H9 (cell line): ENCODE results near the gene DIAPH2. TPM values are rescaled to one million over a fixed set of nuclear protein-coding genes. Genes with fewer than 3 reads are reported as not detected.
A peak's percentile ranks its signal among the peaks of the same experiment; 100 is the strongest.

Experiments
- DNase-seq: peaks from one replicate; pipeline ENCODE4 v3.0.0-alpha.2; 2017
- H2AFZ ChIP-seq: one replicate; pipeline ENCODE4 v1.6.1; 2013; ENCODE audit warnings: mild to moderate bottlenecking, low read length, control low read depth, moderate library complexity
- H2AK5ac ChIP-seq: 2 replicates; pipeline ENCODE4 v1.6.1; 2013; ENCODE audit warnings: low read length, control low read depth, mixed read lengths; ENCODE audit not compliant: insufficient read length
- H2BK120ac ChIP-seq: one replicate; pipeline ENCODE4 v1.6.1; 2013; ENCODE audit warnings: low read depth, mild to moderate bottlenecking, low read length, control low read depth, inconsistent platforms; ENCODE audit not compliant: poor library complexity, severe bottlenecking
- H2BK12ac ChIP-seq: 2 replicates; pipeline ENCODE4 v1.6.1; 2013; ENCODE audit warnings: low read length, control low read depth, mixed read lengths, low read depth; ENCODE audit not compliant: insufficient read length
- H2BK15ac ChIP-seq: 2 replicates; pipeline ENCODE4 v1.6.1; 2013; ENCODE audit warnings: low read depth, low read length, control low read depth
- H2BK20ac ChIP-seq: one replicate; pipeline ENCODE4 v1.6.1; 2013; ENCODE audit warnings: low read depth, mild to moderate bottlenecking, low read length, control low read depth, inconsistent platforms; ENCODE audit not compliant: poor library complexity, severe bottlenecking
- H2BK5ac ChIP-seq: 2 replicates; pipeline ENCODE4 v1.6.1; 2013; ENCODE audit warnings: low read length, control low read depth, mixed read lengths; ENCODE audit not compliant: insufficient read length
- H3K14ac ChIP-seq: 2 replicates; pipeline ENCODE4 v1.6.1; 2013; ENCODE audit warnings: low read length, control low read depth; ENCODE audit not compliant: insufficient read depth
- H3K18ac ChIP-seq: 2 replicates; pipeline ENCODE4 v1.6.1; 2013; ENCODE audit warnings: low read depth, mild to moderate bottlenecking, mixed read lengths, low read length, control low read depth; ENCODE audit not compliant: insufficient read length
- H3K23ac ChIP-seq: 2 replicates; pipeline ENCODE4 v1.6.1; 2013; ENCODE audit warnings: low read length, control low read depth, mixed read lengths, low read depth; ENCODE audit not compliant: insufficient read length
- H3K23me2 ChIP-seq: 2 replicates; pipeline ENCODE4 v1.6.1; 2013; ENCODE audit warnings: low read depth, mild to moderate bottlenecking, mixed read lengths, low read length, control low read depth; ENCODE audit not compliant: insufficient read length, poor library complexity, severe bottlenecking
- H3K27ac ChIP-seq: 2 replicates; pipeline ENCODE4 v1.5.1; 2013; ENCODE audit warnings: low read length, control low read depth, mixed read lengths, low read depth; ENCODE audit not compliant: insufficient read length
- H3K27me3 ChIP-seq: 2 replicates; pipeline ENCODE4 v1.6.1; 2013; ENCODE audit warnings: low read length, control low read depth, inconsistent platforms; ENCODE audit not compliant: insufficient read depth
- H3K4ac ChIP-seq: 2 replicates; pipeline ENCODE4 v1.6.1; 2013; ENCODE audit warnings: low read depth, mild to moderate bottlenecking, control low read depth, inconsistent platforms, low read length, moderate library complexity
- H3K4me1 ChIP-seq: 2 replicates; pipeline ENCODE4 v1.6.1; 2013; ENCODE audit warnings: low read length, control low read depth, inconsistent platforms; ENCODE audit not compliant: insufficient read depth
- H3K4me2 ChIP-seq: 2 replicates; pipeline ENCODE4 v1.6.1; 2013; ENCODE audit warnings: low read length, control low read depth, mixed read lengths; ENCODE audit not compliant: insufficient read length, insufficient read depth
- H3K56ac ChIP-seq: 2 replicates; pipeline ENCODE4 v1.6.1; 2013; ENCODE audit warnings: low read depth, mild to moderate bottlenecking, mixed read lengths, low read length, control low read depth; ENCODE audit not compliant: insufficient read length
- H3K79me1 ChIP-seq: 2 replicates; pipeline ENCODE4 v1.6.1; 2013; ENCODE audit warnings: low read depth, mild to moderate bottlenecking, moderate library complexity, low read length, control low read depth, inconsistent platforms; ENCODE audit not compliant: insufficient read depth, poor library complexity, severe bottlenecking
- H3K79me2 ChIP-seq: 2 replicates; pipeline ENCODE4 v1.6.1; 2013; ENCODE audit warnings: low read length, control low read depth, inconsistent platforms; ENCODE audit not compliant: insufficient read depth
- H3K9ac ChIP-seq: 2 replicates; pipeline ENCODE4 v1.6.1; 2013; ENCODE audit warnings: low read length, control low read depth, mixed read lengths; ENCODE audit not compliant: insufficient read length; ENCODE audit errors: extremely low read depth
- H3K9me3 ChIP-seq: one replicate; pipeline ENCODE4 v1.6.1; 2013; ENCODE audit warnings: low read depth, low read length, inconsistent platforms; ENCODE audit not compliant: control insufficient read depth
- H3T11ph ChIP-seq: one replicate; pipeline ENCODE4 v1.6.1; 2013; ENCODE audit warnings: mild to moderate bottlenecking, low read length, control low read depth, inconsistent platforms
- H4K20me1 ChIP-seq: one replicate; pipeline ENCODE4 v1.6.1; 2013; ENCODE audit not compliant: control insufficient read depth, insufficient read length, insufficient read depth
- H4K5ac ChIP-seq: 2 replicates; pipeline ENCODE4 v1.6.1; 2013; ENCODE audit warnings: low read depth, mild to moderate bottlenecking, mixed read lengths, low read length, control low read depth; ENCODE audit not compliant: insufficient read length
- H4K8ac ChIP-seq: replicated peaks from 2 replicates; pipeline ENCODE4 v1.6.1; 2013; ENCODE audit warnings: low read length, control low read depth, mixed read lengths, low read depth; ENCODE audit not compliant: insufficient read length
- H4K91ac ChIP-seq: 2 replicates; pipeline ENCODE4 v1.6.1; 2013; ENCODE audit warnings: low read depth, mild to moderate bottlenecking, moderate library complexity, mixed read lengths, low read length, control low read depth; ENCODE audit not compliant: insufficient read length
- H3K27ac Mint-ChIP-seq, 3 experiments: 2 replicates in 2 of 3; 3 replicates in 1 of 3; pipeline ENCODE4 v1.8.0; 2020 to 2021; ENCODE audit warnings: mixed read lengths in 3 of 3, mild to moderate bottlenecking in 1 of 3, moderate library complexity in 1 of 3
- H3K27me3 Mint-ChIP-seq: 2 replicates; pipeline ENCODE4 v1.8.0; 2021; ENCODE audit warnings: low read depth, mild to moderate bottlenecking, moderate library complexity, mixed read lengths
- H3K36me3 Mint-ChIP-seq, 3 experiments: 2 replicates in 2 of 3; 3 replicates in 1 of 3; pipeline ENCODE4 v1.8.0; 2020 to 2021; ENCODE audit warnings: low read depth in 3 of 3, mixed read lengths in 3 of 3; ENCODE audit not compliant: insufficient read depth in 1 of 3
- H3K4me1 Mint-ChIP-seq, 2 experiments: 2 replicates each; pipeline ENCODE4 v1.8.0; 2020; ENCODE audit warnings: mixed read lengths in 2 of 2
- H3K4me3 Mint-ChIP-seq, 2 experiments: 2 replicates in 1 of 2; 3 replicates in 1 of 2; pipeline ENCODE4 v1.8.0; 2020 to 2021; ENCODE audit warnings: mild to moderate bottlenecking in 2 of 2, mixed read lengths in 2 of 2, moderate library complexity in 1 of 2
- H3K9me3 Mint-ChIP-seq, 2 experiments: 2 replicates in 1 of 2; 3 replicates in 1 of 2; pipeline ENCODE4 v1.8.0; 2020; ENCODE audit warnings: mild to moderate bottlenecking in 2 of 2, mixed read lengths in 2 of 2, moderate library complexity in 1 of 2
- WGBS: extraction: QIAGEN DNeasy Blood & Tissue Kit; methylation state at CpG from one replicate; pipeline ENCODE4 v1.1.7; 2013; ENCODE audit warnings: missing lambda C conversion rate, low lambda C conversion rate, mixed read lengths; ENCODE audit not compliant: insufficient read length; ENCODE audit errors: extremely low coverage; 5-methylcytosine and 5-hydroxymethylcytosine counted together
- total RNA-seq: library from RNA; stranded (reverse); gene quantifications from 2 replicates; pipeline ENCODE4 v1.2.1, GENCODE V29; 2021
- TF ChIP-seq, protein P1 (sequence below): fragments of 200-600 bp; sonication (generic); conservative IDR thresholded peaks from 3 replicates; pipeline ENCODE4 v1.8.0; 2021; ENCODE audit warnings: antibody characterized with exemption, mild to moderate bottlenecking

Gene DIAPH2
- total RNA-seq, 1 experiment from 2014 or later: 45.4 TPM

GRCh38 chrX:97494756-97495372, 810.2 kb downstream of the DIAPH2 start:
- no peak overlapping the region for H2BK120ac ChIP-seq
- DNase-seq: no peak
- TF ChIP-seq, protein P1, sequence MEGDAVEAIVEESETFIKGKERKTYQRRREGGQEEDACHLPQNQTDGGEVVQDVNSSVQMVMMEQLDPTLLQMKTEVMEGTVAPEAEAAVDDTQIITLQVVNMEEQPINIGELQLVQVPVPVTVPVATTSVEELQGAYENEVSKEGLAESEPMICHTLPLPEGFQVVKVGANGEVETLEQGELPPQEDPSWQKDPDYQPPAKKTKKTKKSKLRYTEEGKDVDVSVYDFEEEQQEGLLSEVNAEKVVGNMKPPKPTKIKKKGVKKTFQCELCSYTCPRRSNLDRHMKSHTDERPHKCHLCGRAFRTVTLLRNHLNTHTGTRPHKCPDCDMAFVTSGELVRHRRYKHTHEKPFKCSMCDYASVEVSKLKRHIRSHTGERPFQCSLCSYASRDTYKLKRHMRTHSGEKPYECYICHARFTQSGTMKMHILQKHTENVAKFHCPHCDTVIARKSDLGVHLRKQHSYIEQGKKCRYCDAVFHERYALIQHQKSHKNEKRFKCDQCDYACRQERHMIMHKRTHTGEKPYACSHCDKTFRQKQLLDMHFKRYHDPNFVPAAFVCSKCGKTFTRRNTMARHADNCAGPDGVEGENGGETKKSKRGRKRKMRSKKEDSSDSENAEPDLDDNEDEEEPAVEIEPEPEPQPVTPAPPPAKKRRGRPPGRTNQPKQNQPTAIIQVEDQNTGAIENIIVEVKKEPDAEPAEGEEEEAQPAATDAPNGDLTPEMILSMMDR: no peak

More at GRCh38 chrX:97494756-97495372, 810.2 kb downstream of the DIAPH2 start:
- no peak overlapping the region for H3K4me3 Mint-ChIP-seq
- Histone ChIP-seq H3K4ac (no peak overlapping the region), H4K91ac (no peak overlapping the region), H3K79me2 (no peaks in the 10 kb centered on the region), H3T11ph (no peak overlapping the region), H3K9ac (no peak overlapping the region), H3K79me1 (no peaks in the 10 kb centered on the region), H3K18ac (no peak overlapping the region), H3K56ac (no peak overlapping the region), H3K27me3 (no peaks in the 10 kb centered on the region), H4K5ac (no peak overlapping the region), H3K23ac (no peak overlapping the region), H4K8ac (no peak overlapping the region), H2AFZ (no peak overlapping the region), H3K9me3 (no peaks in the 10 kb centered on the region), H3K27ac (no peak overlapping the region), H2AK5ac (no peak overlapping the region), H2BK5ac (no peak overlapping the region), H2BK15ac (no peak overlapping the region), H2BK20ac (no peak overlapping the region), H3K23me2 (no peaks in the 10 kb centered on the region), H2BK12ac (no peak overlapping the region), H3K4me2 (no peak overlapping the region), H3K14ac (no peak overlapping the region), H3K4me1 (no peaks in the 10 kb centered on the region; the same call in 1 of the 2 replicates), H4K20me1 (no peaks in the 10 kb centered on the region)
- H3K27me3 Mint-ChIP-seq: no peaks in the 10 kb centered on the region
- H3K4me1 Mint-ChIP-seq: peaks cover 9 to 10% of the 10 kb centered on the region in 2 experiments
- peak overlapping the region in 2 of 3 experiments; percentile 55 to 60; a peak in 4 of 7 replicates for H3K27ac Mint-ChIP-seq
- WGBS: no CpG with 5 or more reads among the region's 1 CpG
- peaks cover 4 to 18% (median 14%) of the 10 kb centered on the region in 3 experiments; a peak in 6 of 7 replicates for H3K36me3 Mint-ChIP-seq
- H3K9me3 Mint-ChIP-seq: peaks cover 6 to 8% of the 10 kb centered on the region in 2 experiments; a peak in 3 of 5 replicates
